Transverse colon (tissue), 4 donors: ENCODE measurements around the gene PEX14. TPM values are rescaled to one million over a fixed set of nuclear protein-coding genes. Genes with fewer than 3 reads are reported as not detected.

Experiments used
- DNase-seq: peaks from one replicate; pipeline ENCODE4 v3.0.0-alpha.2; 2019
- H3K27ac ChIP-seq, 4 donors: fragments of 200-600 bp; sonication (generic); 2 replicates each; pipeline ENCODE4 v1.5.1; 2016 to 2018; ENCODE audit warnings: inconsistent platforms in 4 of 4
- H3K27me3 ChIP-seq: fragments of 200-600 bp; sonication (generic); 2 replicates; pipeline ENCODE4 v1.5.1; 2017; ENCODE audit warnings: inconsistent platforms
- H3K36me3 ChIP-seq, 4 donors: fragments of 200-600 bp; sonication (generic); 2 replicates each; pipeline ENCODE4 v1.5.1; 2017 to 2019; ENCODE audit warnings: inconsistent platforms in 4 of 4
- H3K4me1 ChIP-seq, 4 donors: fragments of 200-600 bp; sonication (generic); 2 replicates each; pipeline ENCODE4 v1.5.1; 2017 to 2020; ENCODE audit warnings: inconsistent platforms in 4 of 4
- H3K4me3 ChIP-seq, 4 donors: fragments of 200-600 bp; sonication (generic); 1 replicate in 1 of 4; 2 replicates in 3 of 4; pipeline versions ENCODE4 v1.5.1 to v1.6.1; 2017 to 2019; ENCODE audit warnings: inconsistent platforms in 4 of 4
- H3K9me3 ChIP-seq, 2 donors: fragments of 200-600 bp; sonication (generic); 2 replicates each; pipeline ENCODE4 v1.5.1; 2017 to 2019; ENCODE audit warnings: inconsistent platforms in 2 of 2
- EP300 ChIP-seq: sonication (generic); formaldehyde crosslinking; IDR thresholded peaks from one replicate; pipeline ENCODE4 v1.6.1; 2017; ENCODE audit warnings: antibody characterized with exemption, low read depth
- POLR2A ChIP-seq: fragments of 450-650 bp; IDR thresholded peaks from one replicate; pipeline ENCODE4 v1.6.1; 2016; ENCODE audit warnings: antibody characterized with exemption, mild to moderate bottlenecking, moderate library complexity
- POLR2AphosphoS5 ChIP-seq, 3 donors: sonication (generic); formaldehyde crosslinking; IDR thresholded peaks; one replicate each; pipeline ENCODE4 v1.6.1; 2016; ENCODE audit warnings: antibody characterized with exemption in 3 of 3
- WGBS, 2 donors: methylation state at CpG; one replicate each; pipeline ENCODE4 v1.1.5; 2018; ENCODE audit warnings: low coverage in 1 of 2; 5-methylcytosine and 5-hydroxymethylcytosine counted together
- in situ Hi-C, 4 donors: fragments of 200-750 bp; cut with MboI; loops; one replicate each; pipeline versions ENCODE4 v1.15.0 to v1.15.1; 2017; ENCODE audit warnings: low sequenced_read_pairs in 3 of 4, low pct_ligation_motif_present in 1 of 4, low pct_unique_long_range_greater_than_20kb in 1 of 4
- intact Hi-C: fragments of 100-400 bp; cut with DNase I; formaldehyde crosslinking; loops from one replicate; pipeline ENCODE4 v1.15.1; 2023; ENCODE audit warnings: low total_unique reads
- total RNA-seq, 4 donors: library from RNA; depleted of rRNA; stranded (reverse); fragments of >200 nt; gene quantifications; one replicate each; pipeline ENCODE4 v1.1.0, GENCODE V29; 2016
- TF ChIP-seq, protein P1 (sequence below), 5 experiments: fragments of 200-600 bp in 3 of 5; fragments of 450-650 bp in 2 of 5; sonication (generic) in 3 of 5; IDR thresholded peaks; 1 replicate in 2 of 5; 2 replicates in 3 of 5; pipeline ENCODE4 v1.5.1; 2016 to 2017; ENCODE audit warnings: antibody characterized with exemption in 5 of 5, inconsistent platforms in 3 of 5, mild to moderate bottlenecking in 2 of 5, moderate library complexity in 1 of 5

Gene PEX14
- total RNA-seq, 4 donors from 2014 or later, result 2.4 to 16.5 (median 12.6) TPM

DNA sequence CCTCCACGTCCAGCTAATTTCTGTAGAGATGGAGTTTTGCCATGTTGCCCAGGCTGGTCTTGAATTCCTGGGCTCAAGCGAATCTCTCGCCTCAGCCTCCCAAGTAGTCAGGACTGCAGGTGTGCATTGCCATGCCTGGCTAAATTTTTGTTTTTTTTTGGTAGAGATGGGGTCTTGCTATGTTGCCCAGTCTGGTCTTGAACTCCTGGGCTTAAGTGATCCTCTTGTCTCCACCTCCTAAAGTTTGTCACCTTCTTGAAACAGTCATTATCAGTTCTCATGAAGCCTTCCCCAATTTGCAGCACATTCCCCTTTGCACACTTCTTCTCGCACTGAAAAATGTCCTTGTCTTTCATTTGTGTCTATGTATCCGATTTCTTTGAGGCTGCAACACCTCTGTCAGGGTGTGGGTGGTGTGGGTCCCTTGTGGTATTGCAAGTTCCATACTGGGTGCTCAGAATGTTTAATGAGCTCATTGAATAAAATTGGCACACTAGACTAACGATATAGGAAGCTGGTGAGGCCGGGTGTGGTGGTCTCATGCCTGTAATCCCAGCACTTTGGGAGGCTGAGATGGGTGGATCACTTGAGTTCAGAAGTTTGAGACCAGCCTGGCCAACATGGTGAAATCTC, 27.8 kb upstream of the PEX14 start:
- no peak for DNase-seq
- in situ Hi-C loops (no loop called here), intact Hi-C loops (no loop called here)
- no peaks in the 10 kb centered on the region for H3K9me3 ChIP-seq
- no peaks in the 10 kb centered on the region for H3K4me1 ChIP-seq
- H3K27me3 ChIP-seq, result no peaks in the 10 kb centered on the region
- no peak overlapping the region for H3K27ac ChIP-seq
- WGBS, 2 donors, result 97 to 100% methylated on average over 2 to 7 of the region's 7 CpGs
- no peak for TF ChIP-seq POLR2A
- TF ChIP-seq, protein P1, sequence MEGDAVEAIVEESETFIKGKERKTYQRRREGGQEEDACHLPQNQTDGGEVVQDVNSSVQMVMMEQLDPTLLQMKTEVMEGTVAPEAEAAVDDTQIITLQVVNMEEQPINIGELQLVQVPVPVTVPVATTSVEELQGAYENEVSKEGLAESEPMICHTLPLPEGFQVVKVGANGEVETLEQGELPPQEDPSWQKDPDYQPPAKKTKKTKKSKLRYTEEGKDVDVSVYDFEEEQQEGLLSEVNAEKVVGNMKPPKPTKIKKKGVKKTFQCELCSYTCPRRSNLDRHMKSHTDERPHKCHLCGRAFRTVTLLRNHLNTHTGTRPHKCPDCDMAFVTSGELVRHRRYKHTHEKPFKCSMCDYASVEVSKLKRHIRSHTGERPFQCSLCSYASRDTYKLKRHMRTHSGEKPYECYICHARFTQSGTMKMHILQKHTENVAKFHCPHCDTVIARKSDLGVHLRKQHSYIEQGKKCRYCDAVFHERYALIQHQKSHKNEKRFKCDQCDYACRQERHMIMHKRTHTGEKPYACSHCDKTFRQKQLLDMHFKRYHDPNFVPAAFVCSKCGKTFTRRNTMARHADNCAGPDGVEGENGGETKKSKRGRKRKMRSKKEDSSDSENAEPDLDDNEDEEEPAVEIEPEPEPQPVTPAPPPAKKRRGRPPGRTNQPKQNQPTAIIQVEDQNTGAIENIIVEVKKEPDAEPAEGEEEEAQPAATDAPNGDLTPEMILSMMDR (IDR thresholded peaks at IDR 0.05), result no peak
- no peak for TF ChIP-seq POLR2AphosphoS5 (IDR thresholded peaks at IDR 0.05)
- no peak for TF ChIP-seq EP300
- no peaks in the 10 kb centered on the region for H3K36me3 ChIP-seq
- H3K4me3 ChIP-seq, result no peak overlapping the region

DNA sequence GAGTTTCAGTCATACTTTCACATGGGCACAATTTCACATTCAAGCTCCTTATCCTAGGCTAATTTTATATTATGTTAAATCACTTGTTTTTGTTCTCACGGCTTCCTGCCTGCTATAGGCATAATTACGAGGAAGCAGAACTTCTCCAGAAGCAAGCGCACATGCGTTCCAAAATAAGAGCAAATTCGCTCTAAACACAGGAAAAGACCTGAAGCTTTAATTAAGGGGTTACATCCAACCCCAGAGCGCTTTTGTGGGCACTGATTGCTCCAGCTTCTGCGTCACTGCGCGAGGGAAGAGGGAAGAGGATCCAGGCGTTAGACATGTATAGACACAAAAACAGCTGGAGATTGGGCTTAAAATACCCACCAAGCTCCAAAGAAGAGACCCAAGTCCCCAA, 25.0 kb upstream of the PEX14 start, which contains the start of gene CORT:
Gene CORT, plus strand, starts transcription at position 281 of the 400 bp plus-strand sequence. CDS start 193 bp downstream, outside the sequence.
- Histone ChIP-seq H3K27ac (no peak within 1 kb of the TSS), H3K9me3 (no peaks in the 10 kb centered on the region), H3K27me3 (no peaks in the 10 kb centered on the region), H3K36me3 (no peaks in the 10 kb centered on the region), H3K4me3 (no peak within 1 kb of the TSS), H3K4me1 (no peaks in the 10 kb centered on the region)
- TF ChIP-seq, protein P1 (IDR thresholded peaks at IDR 0.05), result no peak
- no peak for TF ChIP-seq POLR2A
- TF ChIP-seq POLR2AphosphoS5 (IDR thresholded peaks at IDR 0.05), result no peak
- TF ChIP-seq EP300, result no peak
- intact Hi-C loops (no loop called here), in situ Hi-C loops (no loop called here)
- no peak for DNase-seq
- 87 to 88% methylated on average over 5 to 10 of the region's 10 CpGs for WGBS, 2 donors

GRCh38 chr1:10450156-10450814, 24.5 kb upstream of the PEX14 start:
- TF ChIP-seq EP300 (no peak), POLR2AphosphoS5 (IDR thresholded peaks at IDR 0.05) (no peak), POLR2A (no peak)
- TF ChIP-seq, protein P1 (IDR thresholded peaks at IDR 0.05), result no peak
- Histone ChIP-seq H3K36me3 (no peaks in the 10 kb centered on the region), H3K9me3 (no peaks in the 10 kb centered on the region), H3K27ac (no peak overlapping the region), H3K4me1 (no peaks in the 10 kb centered on the region), H3K27me3 (no peaks in the 10 kb centered on the region), H3K4me3 (no peak overlapping the region)
- WGBS, 2 donors, result 60 to 82% methylated on average over 1 to 20 of the region's 21 CpGs
- DNase-seq, result no peak
- intact Hi-C loops, result no loop called here
- in situ Hi-C loops, result no loop called here

- no peaks in the 10 kb centered on the region for H3K4me1 ChIP-seq
- H3K4me3 ChIP-seq, result no peak overlapping the region
- intact Hi-C loops (no loop called here), in situ Hi-C loops (no loop called here)
- H3K36me3 ChIP-seq, result no peaks in the 10 kb centered on the region
- H3K27me3 ChIP-seq, result no peaks in the 10 kb centered on the region
- no peaks in the 10 kb centered on the region for H3K9me3 ChIP-seq
- H3K27ac ChIP-seq, result no peak overlapping the region
- no peak for DNase-seq
- TF ChIP-seq, protein P1 (IDR thresholded peaks at IDR 0.05), result no peak
- TF ChIP-seq POLR2AphosphoS5 (IDR thresholded peaks at IDR 0.05) (no peak), POLR2A (no peak), EP300 (no peak)
- 57 to 59% methylated on average over 6 of the region's 6 CpGs for WGBS, 2 donors
These were observed 23.9 kb upstream of the PEX14 start for GRCh38 chr1:10450836-10451235.
